Hepatocyte (in vitro differentiated cells): ENCODE measurements around the gene ZNF467. TPM values are rescaled to one million over a fixed set of nuclear protein-coding genes. Genes with fewer than 3 reads are reported as not detected.
A peak's percentile ranks its signal among the peaks of the same experiment; 100 is the strongest.

Source experiments
- DNase-seq: peaks from one replicate; pipeline ENCODE4 v3.0.0-alpha.2; 2016; ENCODE audit warnings: low spot score
- H2AFZ ChIP-seq: fragments of 200-600 bp; sonication (generic); 2 replicates; pipeline ENCODE4 v1.6.0; 2016; ENCODE audit warnings: antibody characterized with exemption, mild to moderate bottlenecking
- H3K27ac ChIP-seq: fragments of 200-600 bp; sonication (generic); 2 replicates; pipeline ENCODE4 v1.5.1; 2016; ENCODE audit warnings: mild to moderate bottlenecking
- H3K27me3 ChIP-seq: fragments of 200-600 bp; sonication (generic); 2 replicates; pipeline ENCODE4 v1.6.1; 2016
- H3K36me3 ChIP-seq: fragments of 200-600 bp; sonication (generic); replicated peaks from 2 replicates; pipeline ENCODE4 v1.5.1; 2016; ENCODE audit warnings: low read depth; ENCODE audit not compliant: insufficient read depth
- H3K4me1 ChIP-seq: fragments of 200-600 bp; sonication (generic); 2 replicates; pipeline ENCODE4 v1.5.1; 2016; ENCODE audit warnings: mild to moderate bottlenecking, moderate library complexity; ENCODE audit not compliant: insufficient read depth
- H3K4me2 ChIP-seq: fragments of 200-600 bp; sonication (generic); 2 replicates; pipeline ENCODE4 v1.6.0; 2016
- H3K4me3 ChIP-seq: fragments of 200-600 bp; sonication (generic); 2 replicates; pipeline ENCODE4 v1.5.1; 2016; ENCODE audit warnings: mild to moderate bottlenecking
- H3K79me2 ChIP-seq: fragments of 200-600 bp; sonication (generic); 2 replicates; pipeline ENCODE4 v1.6.0; 2017; ENCODE audit warnings: mild to moderate bottlenecking
- H3K9me2 ChIP-seq: fragments of 200-600 bp; sonication (generic); replicated peaks from 2 replicates; pipeline ENCODE4 v1.6.0; 2017; ENCODE audit warnings: mild to moderate bottlenecking; ENCODE audit not compliant: insufficient read depth
- H3K9me3 ChIP-seq: fragments of 200-600 bp; sonication (generic); 2 replicates; pipeline ENCODE4 v1.5.1; 2016; ENCODE audit warnings: low read depth, mild to moderate bottlenecking
- H4K20me1 ChIP-seq: fragments of 200-600 bp; sonication (generic); 2 replicates; pipeline ENCODE4 v1.6.0; 2016; ENCODE audit warnings: mild to moderate bottlenecking; ENCODE audit not compliant: insufficient read depth, poor library complexity, severe bottlenecking
- CTCF ChIP-seq: fragments of 200-600 bp; sonication (generic); IDR thresholded peaks from 2 replicates; pipeline ENCODE4 v1.5.1; 2016; ENCODE audit warnings: antibody characterized with exemption, mild to moderate bottlenecking; ENCODE audit not compliant: poor library complexity
- EZH2 ChIP-seq: fragments of 200-600 bp; sonication (generic); IDR thresholded peaks from 2 replicates; pipeline ENCODE4 v1.6.1; 2016; ENCODE audit warnings: antibody characterized with exemption, mild to moderate bottlenecking, borderline replicate concordance
- EZH2phosphoT487 ChIP-seq: fragments of 200-600 bp; sonication (generic); IDR thresholded peaks from one replicate; pipeline ENCODE4 v1.6.1; 2018; ENCODE audit warnings: antibody characterized with exemption, mild to moderate bottlenecking, low read depth, moderate library complexity; ENCODE audit not compliant: unreplicated experiment, severe bottlenecking
- WGBS: methylation state at CpG from one replicate; pipeline ENCODE4 v1.1.6; 2016; ENCODE audit warnings: low lambda C conversion rate; ENCODE audit errors: missing lambda C conversion rate; 5-methylcytosine and 5-hydroxymethylcytosine counted together
- polyA plus RNA-seq: library from polyadenylated mRNA; unstranded; fragments of >200 nt; fragmentation: Nextera tagmentation; extraction: Ambion mirVana; gene quantifications from 2 replicates; pipeline ENCODE4 v1.2.1, GENCODE V29; 2016
- total RNA-seq: library from RNA; depleted of rRNA; stranded (reverse); fragments of >200 nt; gene quantifications from 2 replicates; pipeline ENCODE4 v1.2.3, GENCODE V29; 2014

The ZNF467 gene
- total and polyA plus RNA-seq, 2 experiments from 2014 or later = 7.8 to 15.6 TPM

- peaks cover 65% of the 10 kb centered on the region for H3K27me3 ChIP-seq
- TF ChIP-seq EZH2 (peak; percentile 6), CTCF (peak; percentile 14), EZH2phosphoT487 (no peak)
- H3K4me2 ChIP-seq = peak overlapping the region; percentile 71
- H2AFZ ChIP-seq = no peak overlapping the region
- H3K9me2 ChIP-seq = no peaks in the 10 kb centered on the region
- H3K27ac ChIP-seq = no peak overlapping the region
- 27% methylated on average over 89 of the region's 96 CpGs for WGBS
- H3K9me3 ChIP-seq = no peaks in the 10 kb centered on the region
- no peak overlapping the region for H3K4me3 ChIP-seq
- H3K79me2 ChIP-seq = no peaks in the 10 kb centered on the region
- H3K36me3 ChIP-seq = no peaks in the 10 kb centered on the region
- no peaks in the 10 kb centered on the region for H3K4me1 ChIP-seq
- H4K20me1 ChIP-seq = peaks cover 7% of the 10 kb centered on the region
- peak; percentile 68 for DNase-seq
These were observed 8.6 kb downstream of the ZNF467 start for GRCh38 chr7:149764481-149765398.

DNA sequence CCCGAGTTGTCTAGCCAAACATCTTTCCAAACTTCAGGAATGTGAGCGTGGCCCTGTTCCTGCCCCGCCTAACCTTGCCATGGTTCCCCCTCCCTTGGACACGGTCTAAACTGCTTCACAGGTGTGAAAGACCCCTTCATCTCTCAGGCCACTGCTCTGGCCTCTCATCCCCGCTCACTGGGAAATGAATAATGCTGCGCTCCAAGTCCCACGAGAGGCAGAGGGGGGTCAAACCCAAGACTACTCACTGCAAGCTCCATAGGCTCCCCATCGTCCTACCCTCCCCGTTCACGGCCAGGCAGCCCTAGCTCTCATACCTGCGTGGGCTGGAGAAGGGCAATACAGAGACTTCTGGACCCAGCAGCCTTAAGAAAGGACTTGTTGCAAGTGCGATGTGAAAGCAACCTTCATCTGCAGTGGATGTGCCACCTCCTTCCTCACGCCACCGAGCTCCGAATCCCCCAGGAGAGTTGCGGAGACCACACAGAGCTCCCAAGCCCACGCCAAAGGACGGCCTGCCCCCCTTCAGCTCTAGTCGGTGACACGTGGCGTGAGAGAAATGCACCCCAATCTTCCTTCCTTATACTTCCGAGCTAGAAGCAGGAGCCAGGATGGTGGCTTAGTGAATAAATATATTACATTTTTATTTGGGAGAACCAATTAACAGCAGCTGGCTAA is 9.7 kb downstream of the ZNF467 start:
- no peak for DNase-seq
- Histone ChIP-seq H2AFZ (no peak overlapping the region), H3K4me2 (no peak overlapping the region), H3K4me1 (no peaks in the 10 kb centered on the region), H3K9me2 (no peaks in the 10 kb centered on the region), H3K9me3 (no peaks in the 10 kb centered on the region), H3K27me3 (peaks cover 60% of the 10 kb centered on the region), H3K27ac (no peak overlapping the region), H3K4me3 (no peak overlapping the region), H3K36me3 (no peaks in the 10 kb centered on the region), H3K79me2 (no peaks in the 10 kb centered on the region), H4K20me1 (peaks cover 3% of the 10 kb centered on the region)
- whole genome bisulfite sequencing = 83% methylated on average over 22 of the region's 22 CpGs
- TF ChIP-seq EZH2phosphoT487 = no peak
- TF ChIP-seq EZH2 = no peak
- TF ChIP-seq CTCF = no peak

DNA sequence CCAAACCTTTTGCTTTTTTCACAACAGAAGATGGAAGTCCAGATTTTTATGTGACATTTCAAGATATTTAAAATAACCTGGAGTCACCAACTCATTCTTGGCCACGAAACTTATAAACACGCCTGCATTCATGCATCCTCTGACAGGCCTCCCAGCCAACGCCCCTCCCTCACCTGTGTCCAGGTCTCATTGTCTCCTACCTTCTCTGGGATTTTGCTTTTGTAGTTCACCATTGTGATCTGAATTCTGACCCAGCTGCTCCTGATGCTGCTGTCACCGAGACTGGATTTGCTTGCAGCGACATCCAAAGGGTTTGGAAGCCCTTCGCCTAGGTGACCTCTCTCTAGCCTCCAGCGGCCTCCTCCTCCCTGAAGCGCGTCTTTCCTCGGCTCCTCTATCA is 10.8 kb downstream of the ZNF467 start:
- peaks cover 3% of the 10 kb centered on the region for H4K20me1 ChIP-seq
- H3K27ac ChIP-seq = no peak overlapping the region
- H2AFZ ChIP-seq = no peak overlapping the region
- no peak for TF ChIP-seq EZH2phosphoT487
- no peak for TF ChIP-seq CTCF
- TF ChIP-seq EZH2 = no peak
- H3K9me2 ChIP-seq = no peaks in the 10 kb centered on the region
- no peak for DNase-seq
- H3K79me2 ChIP-seq = no peaks in the 10 kb centered on the region
- no peaks in the 10 kb centered on the region for H3K9me3 ChIP-seq
- H3K4me2 ChIP-seq = no peak overlapping the region
- 94% methylated on average over 10 of the region's 10 CpGs for WGBS
- H3K4me3 ChIP-seq = no peak overlapping the region
- no peaks in the 10 kb centered on the region for H3K4me1 ChIP-seq
- peaks cover 49% of the 10 kb centered on the region for H3K27me3 ChIP-seq
- no peaks in the 10 kb centered on the region for H3K36me3 ChIP-seq
